K562 (cell line): ENCODE data around the gene CD40. TPM values are rescaled to one million over a fixed set of nuclear protein-coding genes. Genes with fewer than 3 reads are reported as not detected.

Experiments
- CREM ChIP-seq: IDR thresholded peaks from 2 replicates; pipeline ENCODE4 v1.6.1; 2014; ENCODE audit warnings: antibody characterized with exemption, low read depth
- E2F4 ChIP-seq: sonication (generic); formaldehyde crosslinking; IDR thresholded peaks from 2 replicates; pipeline ENCODE4 v1.8.0; 2022; ENCODE audit warnings: mild to moderate bottlenecking, low read depth, missing genetic modification reagents
- FOXP4 ChIP-seq: sonication (generic); formaldehyde crosslinking; IDR thresholded peaks from 2 replicates; pipeline ENCODE4 v1.8.0; 2022; ENCODE audit warnings: mild to moderate bottlenecking, missing genetic modification reagents, borderline replicate concordance
- ILF3 ChIP-seq: fragments of 450-650 bp; IDR thresholded peaks from 2 replicates; pipeline ENCODE4 v1.6.1; 2018; ENCODE audit warnings: antibody characterized with exemption, mild to moderate bottlenecking, moderate library complexity, borderline replicate concordance
- RHOXF2B ChIP-seq: fragments of 250-450 bp; sonication (Bioruptor Pico); conservative IDR thresholded peaks from 2 replicates; pipeline ENCODE4 v1.5.1; 2021
- TGIF2 ChIP-seq: sonication (generic); formaldehyde crosslinking; IDR thresholded peaks from 2 replicates; pipeline ENCODE4 v1.8.1; 2022; ENCODE audit warnings: mild to moderate bottlenecking, missing genetic modification reagents, moderate library complexity
- ZBTB33 ChIP-seq: sonication (generic); formaldehyde crosslinking; IDR thresholded peaks from 2 replicates; pipeline ENCODE4 v1.8.1; 2023; ENCODE audit warnings: mild to moderate bottlenecking, missing genetic modification reagents
- ZC3H11A ChIP-seq: IDR thresholded peaks from 2 replicates; pipeline ENCODE4 v1.6.1; 2012; ENCODE audit warnings: low read depth, low read length, improper control_type of control experiment
- ZNF282 ChIP-seq: sonication (generic); formaldehyde crosslinking; IDR thresholded peaks from 2 replicates; pipeline ENCODE4 v1.8.1; 2023; ENCODE audit warnings: missing genetic modification reagents
- ZNF518B ChIP-seq: fragments of 250-450 bp; sonication (Bioruptor Pico); IDR thresholded peaks from 2 replicates; pipeline ENCODE4 v1.5.0; 2021; ENCODE audit warnings: mild to moderate bottlenecking, moderate library complexity
- polyA plus RNA-seq, 8 experiments: library from polyadenylated mRNA; depleted of rRNA in 4 of 8; stranded (reverse) in 5 of 8; unstranded in 3 of 8; fragments of >200 nt; fragmentation: Nextera tagmentation in 2 of 8; fragmentation: Illumina TruSeq in 1 of 8; extraction: Ambion mirVana in 2 of 8; extraction: Trizol in 1 of 8; gene quantifications; 2 replicates each; pipeline versions ENCODE4 v1.2.1 to v1.2.3, GENCODE V29; 2011 to 2014; ENCODE audit warnings: inconsistent platforms in 1 of 8, missing spikeins in 1 of 8
- total RNA-seq, 7 experiments: library from RNA; depleted of rRNA in 6 of 7; stranded (reverse); fragments of >200 nt in 6 of 7; fragmentation: Illumina TruSeq in 2 of 7; extraction: Trizol in 2 of 7; gene quantifications; 2 replicates each; pipeline versions ENCODE4 v1.2.1 to v1.2.3, GENCODE V29; 2011 to 2021; ENCODE audit warnings: low replicate concordance in 1 of 7
- TF ChIP-seq, protein P1 (sequence below): fragments of 450-650 bp; IDR thresholded peaks from 2 replicates; pipeline ENCODE4 v1.7.0; 2016; ENCODE audit warnings: borderline replicate concordance
- TF ChIP-seq, protein P2 (sequence below): fragments of 450-650 bp; formaldehyde crosslinking; IDR thresholded peaks from 2 replicates; pipeline ENCODE4 v1.4.0; 2020; ENCODE audit warnings: mild to moderate bottlenecking, moderate library complexity

The CD40 gene
- total and polyA plus RNA-seq, 9 of the 15 experiments (the other 6 are each of a cell fraction or from before 2014, with no cell fraction given), result 0.76 to 3.7 (median 1.6) TPM

DNA sequence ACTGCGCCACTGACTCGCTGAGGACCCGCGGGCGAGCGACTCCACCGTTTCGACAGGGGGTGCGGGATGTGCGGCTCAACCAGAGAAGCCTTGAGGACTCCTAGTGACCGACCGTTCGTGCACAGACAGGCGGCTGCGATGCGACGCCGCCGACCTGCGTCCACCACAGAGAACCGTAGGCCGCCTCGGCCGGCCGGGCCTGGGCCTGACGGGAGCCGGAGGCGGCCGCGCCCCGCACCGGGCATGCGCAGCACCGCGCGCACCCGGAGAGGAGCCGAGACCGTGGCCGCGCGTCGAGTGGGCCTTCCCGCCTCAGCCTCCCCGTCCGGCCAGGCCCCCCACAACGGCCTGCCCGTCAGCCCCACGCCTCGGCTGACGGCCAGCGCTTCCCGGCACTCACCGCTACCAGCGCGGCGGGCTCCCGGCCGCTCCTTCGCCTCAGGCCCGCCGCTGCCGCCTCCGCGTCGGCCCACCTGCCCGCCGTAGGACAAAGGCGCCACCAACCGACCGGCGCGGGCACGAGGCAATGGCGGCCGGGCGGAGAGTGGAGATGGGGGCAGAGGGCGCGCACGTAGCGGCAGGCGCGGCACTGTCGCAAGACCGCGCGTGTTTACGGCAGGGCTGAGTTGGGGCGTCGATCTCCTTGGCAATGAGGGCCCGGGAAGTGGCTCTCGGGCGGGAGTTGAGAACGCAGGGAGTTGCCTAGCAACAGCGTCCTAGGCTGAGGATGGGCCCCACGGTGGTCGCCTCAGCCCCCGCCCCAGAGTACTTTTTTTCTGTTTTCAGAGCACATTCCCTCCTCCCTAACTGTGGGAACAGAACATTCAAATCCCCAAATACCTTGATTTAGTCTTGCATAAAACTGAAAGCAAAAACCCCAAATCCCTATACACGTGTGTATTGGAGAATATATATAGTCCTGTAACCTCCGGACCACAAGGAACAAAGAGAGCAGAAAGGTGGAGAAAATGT, 28.4 kb upstream of the CD40 start, which contains the start of gene NCOA5 (continued):
- TF ChIP-seq, protein P1, sequence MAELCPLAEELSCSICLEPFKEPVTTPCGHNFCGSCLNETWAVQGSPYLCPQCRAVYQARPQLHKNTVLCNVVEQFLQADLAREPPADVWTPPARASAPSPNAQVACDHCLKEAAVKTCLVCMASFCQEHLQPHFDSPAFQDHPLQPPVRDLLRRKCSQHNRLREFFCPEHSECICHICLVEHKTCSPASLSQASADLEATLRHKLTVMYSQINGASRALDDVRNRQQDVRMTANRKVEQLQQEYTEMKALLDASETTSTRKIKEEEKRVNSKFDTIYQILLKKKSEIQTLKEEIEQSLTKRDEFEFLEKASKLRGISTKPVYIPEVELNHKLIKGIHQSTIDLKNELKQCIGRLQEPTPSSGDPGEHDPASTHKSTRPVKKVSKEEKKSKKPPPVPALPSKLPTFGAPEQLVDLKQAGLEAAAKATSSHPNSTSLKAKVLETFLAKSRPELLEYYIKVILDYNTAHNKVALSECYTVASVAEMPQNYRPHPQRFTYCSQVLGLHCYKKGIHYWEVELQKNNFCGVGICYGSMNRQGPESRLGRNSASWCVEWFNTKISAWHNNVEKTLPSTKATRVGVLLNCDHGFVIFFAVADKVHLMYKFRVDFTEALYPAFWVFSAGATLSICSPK, result no peak
- TF ChIP-seq ZNF518B (CRISPR knock-in tag) (no peak), TGIF2 (peak; percentile 81; the same call in 1 of the 2 replicates), FOXP4 (CRISPR knock-in tag) (peak; percentile 77; the same call in 1 of the 2 replicates), ILF3 (peak; percentile 95; the same call in 1 of the 2 replicates), ZBTB33 (CRISPR knock-in tag) (peak; percentile 81), ZNF282 (CRISPR knock-in tag) (no peak), CREM (peak; percentile 86), ZC3H11A (no peak), RHOXF2B (no peak), E2F4 (CRISPR knock-in tag) (peak; percentile 64)
- TF ChIP-seq, protein P2, sequence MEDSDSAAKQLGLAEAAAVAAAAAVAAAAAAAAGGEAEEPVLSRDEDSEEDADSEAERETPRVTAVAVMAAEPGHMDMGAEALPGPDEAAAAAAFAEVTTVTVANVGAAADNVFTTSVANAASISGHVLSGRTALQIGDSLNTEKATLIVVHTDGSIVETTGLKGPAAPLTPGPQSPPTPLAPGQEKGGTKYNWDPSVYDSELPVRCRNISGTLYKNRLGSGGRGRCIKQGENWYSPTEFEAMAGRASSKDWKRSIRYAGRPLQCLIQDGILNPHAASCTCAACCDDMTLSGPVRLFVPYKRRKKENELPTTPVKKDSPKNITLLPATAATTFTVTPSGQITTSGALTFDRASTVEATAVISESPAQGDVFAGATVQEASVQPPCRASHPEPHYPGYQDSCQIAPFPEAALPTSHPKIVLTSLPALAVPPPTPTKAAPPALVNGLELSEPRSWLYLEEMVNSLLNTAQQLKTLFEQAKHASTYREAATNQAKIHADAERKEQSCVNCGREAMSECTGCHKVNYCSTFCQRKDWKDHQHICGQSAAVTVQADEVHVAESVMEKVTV, result no peak
